Mucosa of gallbladder (tissue), 1 donor: ENCODE data around the gene SHLD1. TPM values are rescaled to one million over a fixed set of nuclear protein-coding genes. Genes with fewer than 3 reads are reported as not detected.
"Not testable (repeated sequence)": the region's sequence is repeated elsewhere in the genome, so short reads cannot be mapped to it uniquely, and the experiment has no call there.

ENCODE experiments used
- DNase-seq: peaks from one replicate; pipeline ENCODE4 v3.0.0-alpha.2; 2020; ENCODE audit warnings: low spot score
- total RNA-seq: library from RNA; stranded (reverse); gene quantifications from one replicate; pipeline ENCODE4 v1.2.1, GENCODE V29; 2021
- donor health status: DM: no; HTN: no; CAD: no.

The SHLD1 gene
- total RNA-seq, 1 donor from 2014 or later: 12.1 TPM

DNA sequence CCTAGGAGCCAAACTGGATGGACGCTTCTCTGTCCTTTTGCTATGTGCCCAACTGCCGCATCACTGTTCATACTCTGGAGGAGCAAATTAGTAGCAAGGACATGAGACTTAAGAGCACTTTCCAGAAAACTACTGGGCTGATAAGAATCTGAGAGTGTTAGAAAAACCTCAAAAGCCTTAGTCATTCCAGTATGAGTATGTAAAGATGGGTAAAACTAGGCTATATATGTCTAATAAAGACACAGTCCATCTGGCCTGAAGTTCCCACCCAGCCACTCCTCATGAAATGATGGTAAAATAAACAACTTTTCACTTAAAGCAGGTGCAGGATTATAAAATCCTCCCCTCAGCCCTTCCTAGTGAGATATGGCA, 30.6 kb downstream of the SHLD1 start:
- DNase-seq: no peak

GRCh38 chr20:5781367-5781766, 31.2 kb downstream of the SHLD1 start:
- DNase-seq: not testable (repeated sequence)

DNA sequence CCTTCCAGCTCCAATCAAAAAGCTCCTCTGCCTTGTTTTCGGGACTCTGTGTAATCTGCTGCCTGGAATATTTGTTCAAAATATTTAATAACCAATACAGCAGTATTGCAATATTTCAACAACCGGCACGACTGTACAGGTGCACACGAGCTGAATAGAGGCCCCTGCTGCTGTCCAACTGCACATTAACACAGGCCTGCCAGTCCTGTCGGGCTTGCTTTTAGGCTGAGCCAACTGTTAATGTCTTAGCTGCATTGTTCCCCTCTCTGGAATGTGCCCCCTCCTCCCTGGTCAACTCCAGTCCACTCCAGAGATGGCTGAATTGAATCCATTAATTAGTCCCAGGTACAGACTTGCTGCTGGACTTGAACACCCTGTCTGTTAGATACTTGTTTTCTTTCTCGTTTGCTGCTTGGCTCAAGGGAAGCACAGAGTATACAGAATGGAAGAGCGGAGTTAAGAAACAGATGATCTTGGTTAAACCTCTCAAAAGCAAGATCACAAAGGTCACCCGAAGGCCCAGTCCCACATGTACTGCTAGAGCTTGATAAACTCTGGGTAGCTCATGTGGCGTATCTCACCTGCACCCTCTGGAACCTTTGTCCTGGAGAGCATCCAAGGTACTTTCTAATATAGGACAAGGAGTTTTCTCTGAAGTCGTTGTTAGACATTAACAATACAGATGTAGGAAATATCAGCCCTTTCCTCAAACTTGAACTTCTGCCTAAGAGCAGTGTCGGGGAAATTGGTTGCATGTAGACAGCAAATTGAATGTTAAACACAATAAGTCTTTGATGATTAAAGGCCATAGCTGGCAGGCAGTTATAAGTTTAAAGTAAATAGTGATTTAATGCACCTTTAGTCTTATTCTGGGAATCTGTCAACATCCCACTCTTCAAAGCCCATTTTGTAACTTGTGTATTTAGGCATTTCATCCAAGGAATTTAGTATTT, 31.9 kb downstream of the SHLD1 start:
- no peak for DNase-seq

GRCh38 chr20:5784735-5785134, 34.5 kb downstream of the SHLD1 start:
- no peak for DNase-seq

DNA sequence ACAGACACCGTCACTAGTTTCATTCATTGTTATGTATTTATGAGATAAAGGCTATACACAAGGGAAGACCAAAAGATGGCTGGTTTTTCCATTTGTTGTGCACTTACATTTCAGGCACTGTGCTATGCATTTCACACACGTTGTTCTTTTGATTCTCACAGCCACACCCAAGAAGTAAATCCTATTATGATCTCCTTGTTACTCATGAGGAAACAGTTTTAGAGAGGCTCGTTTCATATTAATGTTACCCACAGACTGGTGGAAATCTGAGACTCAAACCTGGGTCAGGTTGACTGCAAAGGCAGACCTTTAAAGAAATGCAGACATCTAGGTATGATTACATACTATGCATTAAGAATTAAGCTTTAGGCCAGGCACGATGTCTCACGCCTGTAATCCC, 34.9 kb downstream of the SHLD1 start:
- DNase-seq: no peak

DNA sequence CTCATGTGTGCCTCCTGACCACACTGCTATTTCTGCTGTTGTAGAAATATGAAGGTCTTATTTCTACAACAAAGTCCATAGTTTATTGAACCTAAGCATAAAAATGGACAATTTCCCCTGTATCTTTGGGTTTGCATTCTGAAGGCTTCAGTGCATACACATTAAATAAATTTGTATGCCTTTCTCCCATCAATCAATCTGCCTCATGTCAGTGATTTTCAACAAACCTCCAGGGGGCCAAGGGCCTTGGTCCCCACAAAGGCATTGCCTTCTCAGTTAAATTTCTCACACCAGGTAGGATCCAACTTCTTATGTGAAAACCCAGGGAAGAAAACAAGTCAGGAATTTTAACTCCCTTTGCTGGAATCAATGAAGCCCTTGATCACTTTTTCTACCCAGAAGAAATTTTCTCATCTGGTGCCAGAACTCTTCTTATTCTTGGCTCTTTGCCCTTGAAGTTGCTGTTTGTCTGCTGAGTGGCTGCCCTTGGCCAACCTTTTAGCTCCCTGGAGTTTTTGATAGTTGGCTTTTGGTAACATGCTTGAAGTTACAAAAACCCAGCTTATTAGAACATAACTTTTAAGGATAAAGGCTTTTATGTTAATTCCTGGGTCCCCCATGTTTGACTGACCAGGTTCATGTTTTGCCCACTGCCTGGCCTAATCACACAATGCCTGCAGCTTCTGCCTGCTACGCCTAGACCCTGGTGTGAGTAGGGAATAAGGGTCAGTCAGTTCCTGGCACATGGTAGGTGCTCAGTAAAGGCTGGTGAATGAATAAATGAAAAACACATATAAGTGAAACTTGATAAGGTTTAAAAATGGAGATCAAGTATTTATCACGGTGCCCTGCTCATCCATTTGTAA, 37.0 kb downstream of the SHLD1 start:
- peak; percentile 26 for DNase-seq

- DNase-seq: no peak
These were observed 37.6 kb downstream of the SHLD1 start for GRCh38 chr20:5787796-5788165.

DNA sequence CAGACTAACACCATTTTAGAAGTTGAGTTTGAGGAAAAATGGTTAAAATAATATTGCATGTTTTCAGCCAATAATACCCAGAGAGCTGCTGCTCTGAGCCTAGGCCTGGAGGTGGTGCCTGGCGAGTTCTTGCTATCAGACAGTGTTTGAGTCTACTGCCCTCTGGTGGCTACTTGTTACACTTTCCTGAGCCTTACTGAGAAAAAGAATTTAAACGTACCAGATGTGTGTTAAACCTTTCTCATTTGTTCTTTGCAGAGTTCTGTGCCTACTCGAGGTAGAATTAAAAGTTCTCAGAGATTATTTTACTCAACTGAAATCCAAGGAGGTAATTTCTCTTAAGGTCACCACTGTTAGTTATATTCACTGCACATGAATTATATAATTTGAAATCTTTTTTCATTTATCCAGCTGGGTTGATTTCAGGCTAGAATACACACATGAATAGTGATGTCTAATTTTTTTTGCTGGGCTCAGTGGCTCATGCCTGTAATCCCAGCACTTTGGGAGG, 38.2 kb downstream of the SHLD1 start:
- DNase-seq: peak; percentile 89

DNA sequence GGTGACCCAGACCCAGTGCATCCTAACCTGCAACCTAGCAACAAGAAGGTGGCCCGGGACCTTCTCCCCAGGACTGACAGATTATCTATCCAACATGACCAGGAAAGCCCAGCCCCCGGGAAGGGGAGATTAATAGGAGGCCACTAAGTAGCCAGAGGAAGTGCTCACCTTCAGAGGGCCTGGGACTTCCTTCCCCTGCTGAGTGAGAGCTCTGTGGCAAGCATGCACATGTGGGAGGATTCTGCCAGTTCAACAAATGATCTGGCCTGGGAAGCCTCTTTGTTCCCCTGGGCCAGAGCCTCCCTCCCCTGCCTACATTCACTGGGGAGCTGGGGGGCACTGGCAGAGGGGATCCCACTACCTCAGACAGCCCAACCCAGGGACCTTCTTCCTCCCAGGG, 39.6 kb downstream of the SHLD1 start:
- DNase-seq: no peak

- DNase-seq: no peak
These were observed 43.7 kb downstream of the SHLD1 start for GRCh38 chr20:5793916-5794315.

DNA sequence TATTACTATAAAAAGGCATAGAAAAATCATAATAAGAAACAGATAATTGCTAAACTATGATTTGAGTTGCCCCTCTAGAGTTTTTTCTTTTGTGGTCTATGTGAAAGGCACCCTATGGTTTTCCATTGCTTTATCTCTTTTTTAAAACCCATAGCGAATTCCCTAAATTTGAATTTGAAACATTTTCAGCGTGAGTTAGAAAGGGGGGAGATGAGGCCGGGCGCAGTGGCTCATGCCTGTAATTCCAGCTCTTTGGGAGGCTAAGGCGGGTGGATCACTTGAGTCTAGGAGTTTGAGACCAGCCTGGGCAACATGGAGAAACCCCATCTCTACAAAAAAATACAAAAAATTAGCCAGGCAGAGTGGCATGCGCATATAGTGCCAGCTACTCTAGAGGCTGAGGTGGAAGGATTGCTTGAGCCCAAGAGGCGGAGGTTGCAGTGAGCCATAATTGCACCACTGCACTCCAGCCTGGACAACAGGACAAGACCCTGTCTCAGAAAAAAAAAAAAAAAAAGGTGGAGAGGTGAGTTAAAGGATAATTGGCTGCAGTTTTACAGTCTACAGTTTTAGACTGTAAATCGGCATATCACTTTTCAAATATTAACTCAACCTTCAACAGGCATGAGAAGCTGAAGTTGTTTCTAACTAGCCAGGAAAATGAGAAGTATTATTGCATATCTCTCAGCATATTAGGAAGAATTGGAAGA, 46.3 kb downstream of the SHLD1 start:
- DNase-seq: no peak

DNA sequence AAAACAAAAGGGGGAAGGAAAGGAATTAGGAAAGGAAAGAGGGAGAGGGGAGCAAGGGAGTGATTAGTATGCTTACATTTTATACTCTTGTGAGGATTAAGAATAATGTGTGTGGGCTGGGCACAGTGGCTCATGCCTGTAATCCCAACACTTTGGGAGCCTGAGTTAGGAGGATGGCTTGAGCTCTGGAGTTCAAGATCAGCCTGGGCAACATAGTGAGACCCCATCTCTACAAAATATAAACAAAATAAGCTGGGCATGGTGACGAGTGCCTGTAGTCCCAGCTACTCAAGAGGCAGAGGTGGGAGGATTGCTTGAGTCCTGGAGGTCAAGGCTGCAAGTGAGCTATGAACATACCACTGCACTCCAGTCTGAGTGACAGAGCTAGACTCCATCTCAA, 47.0 kb downstream of the SHLD1 start:
- no peak for DNase-seq

GRCh38 chr20:5797843-5798462, 47.8 kb downstream of the SHLD1 start:
- no peak for DNase-seq

GRCh38 chr20:5803754-5804303, 53.6 kb downstream of the SHLD1 start:
- not testable (repeated sequence) for DNase-seq

DNA sequence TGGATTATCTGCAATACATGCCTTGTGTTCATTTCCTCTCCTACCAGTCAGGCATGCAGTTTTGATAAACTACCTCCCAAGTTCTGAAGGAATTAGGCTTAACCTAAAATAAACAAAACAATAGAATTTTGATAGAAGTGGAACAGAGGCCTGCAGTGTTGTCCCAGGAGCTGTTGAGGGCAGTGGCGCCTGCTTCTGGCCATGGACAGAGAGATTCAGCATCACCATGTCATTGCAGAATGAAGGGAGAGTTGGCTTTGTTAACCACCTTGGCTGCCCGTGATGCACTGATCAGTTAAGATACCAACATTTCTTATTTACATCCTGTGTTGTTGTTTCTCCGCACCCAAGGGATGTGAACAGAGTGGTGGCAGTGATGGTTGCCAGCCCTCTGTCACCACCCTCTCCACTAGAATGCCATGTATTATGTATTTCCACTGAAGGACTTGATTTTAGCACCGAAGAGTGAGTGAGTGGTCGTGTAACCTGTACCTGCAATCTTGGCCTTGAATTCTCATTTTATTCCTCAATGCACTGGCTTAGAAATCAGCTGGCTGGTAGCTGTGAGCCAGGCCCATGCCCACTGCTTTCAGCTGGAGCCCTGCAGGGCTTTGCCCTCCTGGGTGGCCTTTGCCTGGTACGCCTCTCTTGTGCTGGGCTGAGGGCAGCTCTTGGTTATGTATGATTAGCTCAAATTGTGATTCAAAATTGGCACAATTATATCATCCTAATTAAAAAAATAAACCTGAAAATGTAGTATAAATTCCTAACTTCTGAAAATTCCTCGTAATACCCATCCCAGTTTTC, 56.5 kb downstream of the SHLD1 start:
- no peak for DNase-seq

DNA sequence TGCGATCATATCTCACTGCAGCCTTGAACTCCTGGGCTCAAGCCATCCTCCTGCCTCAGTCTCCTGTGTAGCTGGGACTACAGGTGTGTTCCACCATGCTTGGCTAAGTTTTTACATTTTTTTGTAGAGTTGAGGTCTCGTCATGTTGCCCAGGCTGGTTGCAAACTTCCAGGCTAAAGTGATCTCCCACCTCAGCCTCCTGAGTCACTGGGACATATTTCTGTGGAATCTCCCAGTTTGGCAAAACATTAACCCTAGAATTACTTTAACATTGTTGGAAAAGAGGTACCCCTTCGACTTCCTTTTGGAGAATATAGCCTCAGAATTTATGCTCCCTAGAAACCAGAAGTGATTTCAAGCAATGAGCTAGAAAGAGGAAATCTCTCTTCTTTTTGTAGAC, 57.2 kb downstream of the SHLD1 start:
- DNase-seq: no peak

DNA sequence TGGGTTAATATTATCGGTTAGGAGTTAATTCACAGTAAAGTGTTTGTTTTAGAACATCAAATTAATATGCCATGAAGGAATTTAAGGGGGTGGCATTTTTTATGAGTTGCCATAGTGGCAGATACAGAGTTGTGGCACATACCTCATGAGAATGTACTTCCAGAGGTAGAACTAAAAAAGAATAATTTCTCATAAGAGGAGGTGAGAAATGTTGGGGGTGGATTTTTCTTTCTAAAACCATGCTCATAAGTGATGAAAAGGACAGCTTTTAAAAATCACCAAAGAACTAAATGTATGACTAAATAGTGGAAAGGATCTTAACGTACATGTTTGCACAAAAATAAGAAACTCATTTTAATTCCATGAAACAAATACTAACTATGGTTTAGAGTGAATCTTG, 58.7 kb downstream of the SHLD1 start:
- DNase-seq: no peak

- DNase-seq: no peak
These were observed 59.3 kb downstream of the SHLD1 start for GRCh38 chr20:5809495-5809894.

DNA sequence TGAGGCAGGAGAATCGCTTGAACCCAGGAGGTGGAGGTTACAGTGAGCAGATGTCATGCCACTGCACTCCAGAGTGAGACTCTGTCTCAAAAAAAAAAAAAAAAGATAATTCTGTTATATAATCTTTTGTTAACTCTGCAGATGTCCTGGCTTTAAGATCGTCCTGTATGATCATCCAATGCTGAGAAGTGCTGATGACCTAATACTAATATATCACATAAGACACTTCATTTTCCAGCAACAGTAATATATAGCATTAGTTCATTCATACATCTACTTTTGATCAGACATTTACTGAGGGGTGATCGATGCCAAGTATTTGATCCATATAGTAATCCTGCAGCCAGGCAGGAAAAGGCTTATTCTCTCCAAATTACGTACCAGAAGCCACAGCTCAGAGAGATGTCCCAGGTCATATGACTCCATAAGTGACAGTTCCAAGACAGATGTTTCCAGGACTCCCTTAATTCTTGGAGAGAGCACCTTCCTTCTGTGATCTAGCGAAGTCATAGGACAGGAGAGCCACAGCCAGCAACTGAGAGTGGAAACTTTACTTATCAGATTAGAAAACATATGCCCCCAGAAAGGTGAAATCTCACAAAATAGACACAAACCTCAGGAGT, 60.7 kb downstream of the SHLD1 start:
- DNase-seq: no peak

- DNase-seq: no peak
These were observed 61.5 kb downstream of the SHLD1 start for GRCh38 chr20:5811746-5812145.
